GM18505 (cell line): ENCODE results near the gene NCF1.
"Not testable (repeated sequence)": the region's sequence is repeated elsewhere in the genome, so short reads cannot be mapped to it uniquely, and the experiment has no call there.

Experiments used
- ATAC-seq: cut with Tn5 transposase; IDR thresholded peaks from one replicate; pipeline ENCODE4 v1.9.1; 2021; ENCODE audit not compliant: unreplicated experiment

NCF1 gene

GRCh38 chr7:74783595-74783994, 9.8 kb downstream of the NCF1 start:
- not testable (repeated sequence) for ATAC-seq

- peak; percentile 89 for ATAC-seq
Observed at GRCh38 chr7:74788369-74789150, 14.7 kb downstream of the NCF1 start.

GRCh38 chr7:74789200-74789736, 15.5 kb downstream of the NCF1 start:
- peak; percentile 4 for ATAC-seq

- ATAC-seq = not testable (repeated sequence)
Observed at GRCh38 chr7:74797848-74798622, 24.2 kb downstream of the NCF1 start.

- not testable (repeated sequence) for ATAC-seq
Observed at GRCh38 chr7:74798644-74799043, 24.8 kb downstream of the NCF1 start.

- ATAC-seq = not testable (repeated sequence)
Observed at GRCh38 chr7:74815882-74816281, 42.1 kb downstream of the NCF1 start.

GRCh38 chr7:74820146-74820805, 46.5 kb downstream of the NCF1 start:
- ATAC-seq = peak; percentile 64

- not testable (repeated sequence) for ATAC-seq
Observed at GRCh38 chr7:74821259-74821658, 47.4 kb downstream of the NCF1 start.

GRCh38 chr7:74829959-74830358, 56.1 kb downstream of the NCF1 start:
- ATAC-seq = not testable (repeated sequence)

GRCh38 chr7:74830411-74830810, 56.6 kb downstream of the NCF1 start:
- not testable (repeated sequence) for ATAC-seq
